Activated effector memory CD4-positive, alpha-beta T cell treated with Interleukin-2 at 50 U/mL for 16 hours (primary cell): ENCODE results near the gene DLGAP4.

ENCODE experiments used
- DNase-seq: peaks from one replicate; pipeline ENCODE4 v3.0.0-alpha.2; 2020

Gene DLGAP4

GRCh38 chr20:36305602-36306551, at the start of gene DLGAP4:
Gene DLGAP4, plus strand, starts transcription at chr20:36306339. Its CDS starts 125,379 bp downstream, at chr20:36431718.
- DNase-seq, result no peak

- no peak for DNase-seq
Measured at GRCh38 chr20:36259177-36260061, 46.7 kb upstream of the DLGAP4 start.

DNA sequence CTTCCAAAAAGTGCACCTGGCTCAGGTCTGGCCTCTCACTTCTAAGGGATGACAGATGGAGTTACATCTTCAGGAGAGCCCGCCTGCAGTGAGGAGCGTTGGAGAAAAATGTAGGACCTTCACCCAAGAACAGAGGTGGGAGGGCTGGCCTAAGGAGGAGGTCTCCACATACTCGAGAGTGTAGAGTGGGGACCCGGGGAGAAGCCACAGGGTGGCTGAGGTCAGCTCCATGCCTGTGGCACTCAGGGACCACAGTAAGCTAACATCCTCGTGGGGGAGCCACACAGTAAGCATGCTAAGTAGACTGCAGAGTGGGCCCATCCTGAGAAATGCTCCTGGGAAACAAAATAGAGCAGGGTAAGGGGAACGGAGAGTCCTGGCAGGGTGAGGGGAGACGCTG, 45.8 kb upstream of the DLGAP4 start:
- no peak for DNase-seq

DNA sequence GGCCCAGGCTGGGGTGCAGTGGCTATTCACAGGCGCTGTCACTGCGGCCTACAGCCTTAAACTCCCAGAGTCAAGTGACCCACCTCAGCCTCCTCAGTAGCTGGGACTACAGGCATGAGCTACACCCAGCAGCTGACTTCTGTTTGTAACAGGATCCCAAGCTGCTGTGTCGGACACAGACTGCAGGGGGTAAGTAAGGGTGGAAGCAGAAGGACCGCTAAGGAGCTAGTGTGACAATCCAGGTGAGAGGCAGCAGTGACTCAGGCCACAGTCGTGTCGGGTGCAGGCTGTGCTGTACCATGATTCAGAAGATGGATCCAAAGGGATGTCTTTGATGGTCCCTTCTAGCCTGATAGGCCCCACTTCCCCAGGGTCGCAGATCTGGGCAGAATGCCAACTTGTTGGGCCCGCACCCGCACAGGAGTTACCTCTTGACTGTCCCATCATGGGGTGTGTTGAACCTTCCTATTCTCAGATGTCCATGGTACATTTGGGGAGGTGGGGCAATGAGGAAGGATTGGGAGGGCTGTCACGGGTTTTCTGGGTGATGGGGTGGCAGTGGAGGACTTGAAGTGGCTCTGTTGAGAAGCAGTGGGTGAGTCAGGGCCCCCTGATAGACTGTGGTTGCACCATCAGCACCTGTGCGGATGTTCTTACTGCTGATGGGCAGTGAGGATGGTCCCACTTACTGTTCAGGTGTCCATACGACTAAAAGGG, 44.6 kb upstream of the DLGAP4 start:
- no peak for DNase-seq

- no peak for DNase-seq
Measured at GRCh38 chr20:36262440-36262839, 43.7 kb upstream of the DLGAP4 start.

DNA sequence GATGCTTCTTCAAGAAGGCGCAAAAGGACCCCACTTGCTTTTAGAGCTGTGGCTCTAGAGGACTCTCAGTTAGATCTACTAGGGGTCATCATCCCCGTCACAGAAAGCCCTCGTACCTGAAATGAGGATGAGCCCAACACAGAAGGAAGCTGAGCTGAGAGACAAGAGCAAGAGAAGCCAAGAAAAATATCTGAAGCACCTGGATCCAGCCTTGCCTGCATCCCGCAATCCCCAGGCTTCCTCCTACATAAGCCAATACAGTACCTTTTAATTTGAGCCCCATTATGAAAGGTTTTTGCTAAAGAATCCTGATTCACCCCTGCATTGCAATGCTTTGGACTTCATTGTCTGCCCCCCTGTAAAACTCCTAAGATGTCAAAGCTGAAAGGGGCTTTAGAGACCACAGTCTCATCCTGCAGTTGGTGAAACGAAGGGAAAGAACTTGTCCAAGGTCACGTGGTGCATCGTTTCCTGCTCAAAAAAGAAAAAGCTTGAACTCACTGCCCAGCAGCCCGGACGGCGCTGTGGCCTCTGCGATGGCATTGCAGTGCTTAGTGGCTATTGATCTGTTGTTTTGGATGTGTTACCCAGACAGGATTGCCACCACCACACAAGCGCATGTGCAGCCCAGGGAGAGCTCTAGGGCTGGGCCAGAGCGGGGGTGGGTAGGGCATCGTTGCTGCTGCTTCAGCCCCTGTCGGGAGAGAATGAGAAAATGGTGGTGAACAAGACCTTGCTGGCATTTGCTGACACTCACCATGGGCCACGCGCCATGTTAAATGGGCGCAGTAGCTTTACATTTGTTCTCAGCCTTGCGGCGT, 41.5 kb upstream of the DLGAP4 start:
- DNase-seq, result no peak

- no peak for DNase-seq
Measured at GRCh38 chr20:36266189-36266588, 40.0 kb upstream of the DLGAP4 start.

DNA sequence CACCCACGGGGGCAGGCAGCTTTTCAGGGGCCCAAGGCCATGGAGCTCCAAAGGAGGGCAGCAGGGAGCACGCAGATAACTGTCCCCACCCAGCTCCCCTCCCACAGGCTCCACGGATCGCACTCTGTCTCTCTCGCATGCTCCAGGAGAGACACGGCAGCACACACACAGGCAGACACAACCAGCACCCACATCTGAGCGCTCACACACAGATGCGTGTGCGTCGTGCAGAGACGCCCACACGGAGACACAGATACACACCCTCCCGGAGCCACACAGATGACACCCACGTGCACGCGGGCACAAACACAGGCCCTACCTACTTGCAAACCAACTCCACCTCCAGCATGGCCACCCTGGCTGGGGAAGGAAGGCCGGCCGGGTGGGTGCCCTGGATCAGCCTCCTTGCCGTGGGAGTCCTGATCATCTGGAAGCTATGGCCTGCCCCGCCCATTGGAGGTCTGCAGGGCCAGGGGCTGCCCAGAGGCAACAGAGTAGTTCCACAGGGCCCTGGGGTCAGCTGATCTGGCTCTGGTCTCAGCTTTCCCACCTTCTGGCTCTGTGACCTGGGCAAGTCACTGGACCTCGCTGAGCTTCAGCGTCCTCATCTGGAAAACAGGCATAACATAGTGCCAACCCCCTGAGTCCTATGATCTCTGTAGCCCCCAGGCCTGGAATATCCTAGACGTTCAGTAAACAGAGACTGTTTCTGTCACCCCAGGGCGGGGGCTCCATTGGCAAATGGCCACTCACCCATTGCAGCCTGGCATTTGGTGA, 38.3 kb upstream of the DLGAP4 start:
- no peak for DNase-seq

DNA sequence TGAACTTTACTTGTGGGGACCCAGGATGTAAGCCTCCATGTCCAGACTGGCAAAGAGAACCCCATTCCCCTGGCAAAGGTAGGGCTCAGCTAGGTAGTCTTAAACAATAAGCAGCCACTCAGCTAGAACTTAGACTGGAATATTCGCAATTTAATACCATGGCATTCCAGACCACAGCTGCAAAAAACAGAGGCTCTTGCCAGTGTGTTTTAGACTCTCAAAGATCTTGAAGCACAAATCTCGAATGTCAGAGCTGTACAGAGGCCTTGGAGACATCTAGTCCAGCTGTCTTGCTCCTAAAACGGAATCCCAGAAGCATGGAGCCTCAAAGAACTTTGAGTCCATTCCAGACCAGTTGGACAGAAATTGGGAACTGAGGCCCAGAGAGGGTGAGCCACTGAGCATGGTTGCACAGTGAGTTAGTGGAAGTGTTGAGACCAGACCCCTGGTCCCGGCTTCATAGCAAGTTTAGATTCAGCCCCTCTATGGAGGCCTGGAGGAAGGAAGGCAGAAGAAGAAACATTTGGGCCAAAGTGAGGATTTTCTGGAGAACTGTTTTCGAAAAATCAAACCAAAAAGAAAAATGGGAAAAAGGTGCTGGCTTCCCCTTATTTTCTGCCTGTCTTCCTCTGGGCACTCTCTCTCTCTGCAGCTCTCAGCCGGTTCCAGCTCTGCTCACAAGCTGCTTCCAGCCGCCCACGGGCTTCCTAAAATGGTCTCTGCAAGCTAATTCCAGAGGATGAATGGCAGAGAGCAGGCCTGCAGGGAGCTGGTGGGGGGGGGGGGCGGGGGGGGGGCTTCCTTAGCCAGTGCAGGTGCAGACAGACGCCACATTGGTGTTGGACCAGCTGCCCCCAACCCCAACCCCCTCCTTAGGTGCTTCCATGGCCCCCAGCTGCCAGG, 37.4 kb upstream of the DLGAP4 start:
- DNase-seq, result no peak

DNA sequence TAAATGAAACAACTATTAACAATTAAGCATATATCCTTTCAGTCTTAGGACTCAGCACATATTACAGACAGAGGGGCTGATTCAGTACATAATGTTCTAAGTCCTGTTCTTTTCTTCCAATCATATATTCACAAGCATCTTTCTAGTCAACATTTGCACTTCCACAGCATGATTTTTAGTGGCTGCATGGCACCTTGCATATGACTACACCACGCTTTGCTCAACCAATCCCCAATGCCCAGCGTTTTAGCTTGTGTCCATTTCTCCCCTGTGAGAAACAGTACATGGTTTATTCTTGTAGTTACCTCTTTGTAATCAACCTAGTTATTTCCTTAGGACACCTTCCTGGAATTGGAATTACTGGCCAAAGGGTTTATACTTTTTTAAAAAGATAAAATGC, 36.6 kb upstream of the DLGAP4 start:
- no peak for DNase-seq

GRCh38 chr20:36270744-36271638, 35.1 kb upstream of the DLGAP4 start:
- DNase-seq, result no peak

DNA sequence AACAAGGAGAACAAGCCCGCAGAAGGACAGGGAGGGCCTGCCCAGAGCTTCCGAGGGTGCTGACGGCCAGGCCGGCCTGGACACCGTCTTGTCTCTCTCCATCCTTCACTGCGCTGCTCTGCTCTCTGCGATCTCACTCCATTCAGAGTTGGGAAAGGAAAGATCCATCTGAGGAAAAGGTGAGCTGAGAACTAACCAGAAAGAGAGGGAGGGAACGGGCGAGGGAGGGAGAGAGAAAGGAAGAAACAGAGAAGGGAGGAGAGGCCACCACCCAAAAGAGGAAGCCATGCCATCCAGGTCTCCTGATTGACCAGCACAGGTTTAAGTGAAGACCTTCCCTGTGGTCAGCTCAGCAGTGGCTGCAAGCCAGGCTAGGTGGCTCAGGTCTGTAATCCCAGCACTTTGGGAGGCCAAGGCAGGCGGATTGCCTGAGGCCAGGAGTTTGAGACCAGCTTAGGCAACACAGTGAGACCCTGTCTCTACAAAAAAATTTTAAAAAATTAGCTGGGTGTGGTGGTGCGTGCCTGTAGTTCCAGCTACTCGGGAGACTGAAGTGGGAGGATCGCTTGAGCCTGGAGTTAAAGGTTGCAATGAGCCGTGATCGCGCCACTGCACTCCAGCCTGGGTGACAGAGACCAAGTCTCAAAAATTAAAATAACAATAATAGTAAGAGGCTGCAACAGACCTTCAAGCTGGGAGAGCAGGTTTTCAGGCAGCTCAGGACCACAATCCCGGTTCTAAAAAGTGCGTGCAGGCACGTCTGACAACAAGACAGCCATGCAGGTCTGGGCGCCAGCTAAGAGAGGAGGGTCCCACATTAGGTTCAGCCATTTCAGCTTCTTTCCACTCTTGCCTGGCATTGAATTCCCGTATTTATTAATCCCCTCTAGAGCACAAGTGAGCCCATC, 34.2 kb upstream of the DLGAP4 start:
- no peak for DNase-seq

DNA sequence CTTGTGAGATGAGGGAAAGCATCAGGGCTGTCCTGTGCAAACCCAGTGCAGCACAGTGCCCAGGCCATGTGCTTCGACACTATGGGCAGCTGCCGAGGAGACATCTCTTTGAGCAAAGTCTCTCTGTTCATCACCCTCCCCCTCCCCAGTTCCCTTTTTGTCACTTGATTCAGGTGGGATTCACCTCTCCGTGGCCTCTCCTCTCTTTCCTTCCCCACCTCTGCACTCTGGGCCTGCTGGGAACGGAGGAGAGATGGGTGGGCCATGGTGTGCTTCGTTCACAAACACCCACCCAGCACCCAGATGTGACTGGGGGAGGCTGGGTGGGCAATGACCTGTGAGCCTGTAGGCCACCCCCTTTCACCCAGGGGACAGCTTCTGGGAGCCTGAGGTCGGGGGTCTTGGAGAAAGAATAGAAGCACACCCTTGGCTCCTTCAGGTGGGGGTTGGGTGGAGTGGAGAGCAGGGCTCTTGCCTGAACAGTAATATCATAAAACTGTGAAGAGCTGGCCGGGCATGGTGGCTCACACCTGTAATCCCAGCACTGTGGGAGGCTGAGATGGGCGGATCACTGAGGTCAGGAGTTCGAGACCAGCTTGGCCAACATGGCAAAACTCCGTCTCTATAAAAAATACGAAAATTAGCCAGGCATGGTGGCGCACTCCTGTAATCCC, 33.5 kb upstream of the DLGAP4 start:
- DNase-seq, result no peak

GRCh38 chr20:36273414-36274180, 32.5 kb upstream of the DLGAP4 start:
- no peak for DNase-seq

GRCh38 chr20:36274181-36274841, 31.8 kb upstream of the DLGAP4 start:
- DNase-seq, result no peak

DNA sequence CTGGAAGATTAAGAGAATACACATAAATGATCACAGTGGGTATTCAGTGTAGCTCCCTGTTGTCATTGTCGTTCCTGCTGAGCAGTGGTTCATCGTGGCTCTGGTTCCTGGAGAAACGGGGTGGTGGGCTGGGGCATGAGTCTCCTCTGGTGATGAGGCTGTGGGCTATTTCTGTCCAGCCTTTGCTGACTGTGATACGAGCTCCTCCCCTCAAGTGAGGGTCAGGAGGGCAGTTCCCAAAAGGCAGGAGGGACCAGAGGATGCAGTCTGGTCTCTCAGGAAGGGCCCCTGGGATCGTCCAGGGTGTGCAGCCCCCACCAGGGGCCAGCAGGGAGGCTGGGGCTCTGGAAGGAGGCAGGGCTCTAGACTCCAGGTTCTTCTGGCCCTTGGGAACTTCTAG, 31.1 kb upstream of the DLGAP4 start:
- DNase-seq, result no peak
